ENCODE data around the gene AP2A2.

Gene AP2A2

GRCh38 chr11:933142-933851 is 7.6 kb downstream of the AP2A2 start:
- H3K4me3 ChIP-seq (ENCODE audit: low read length): no peak overlapping the region
- no peak for DNase-seq (ENCODE audit: low read depth)
- no peak for TF ChIP-seq CTCF (conservative IDR thresholded peaks at IDR 0.05; ENCODE audit: low read depth, low read length)

- no peak for TF ChIP-seq CTCF (conservative IDR thresholded peaks at IDR 0.05; ENCODE audit: low read depth, low read length)
- H3K4me3 ChIP-seq (ENCODE audit: low read length): no peak overlapping the region
- no peak for DNase-seq (ENCODE audit: low read depth)
Measured at GRCh38 chr11:933936-934335, 8.3 kb downstream of the AP2A2 start.

- DNase-seq (ENCODE audit: low read depth): no peak
- no peak for TF ChIP-seq CTCF (conservative IDR thresholded peaks at IDR 0.05; ENCODE audit: low read depth, low read length)
- no peak overlapping the region for H3K4me3 ChIP-seq (ENCODE audit: low read length)
Measured at GRCh38 chr11:934527-934926, 8.9 kb downstream of the AP2A2 start.

GRCh38 chr11:936199-936598 is 10.5 kb downstream of the AP2A2 start:
- H3K4me3 ChIP-seq (ENCODE audit: low read length): no peak overlapping the region
- no peak for TF ChIP-seq CTCF (conservative IDR thresholded peaks at IDR 0.05; ENCODE audit: low read depth, low read length)
- no peak for DNase-seq (ENCODE audit: low read depth)

GRCh38 chr11:937841-938261 is 12.2 kb downstream of the AP2A2 start:
- DNase-seq (ENCODE audit: low read depth): no peak
- no peak for TF ChIP-seq CTCF (conservative IDR thresholded peaks at IDR 0.05; ENCODE audit: low read depth, low read length)
- H3K4me3 ChIP-seq (ENCODE audit: low read length): no peak overlapping the region

GRCh38 chr11:940496-941135 is 14.9 kb downstream of the AP2A2 start:
- no peak for TF ChIP-seq CTCF (conservative IDR thresholded peaks at IDR 0.05; ENCODE audit: low read depth, low read length)
- no peak overlapping the region for H3K4me3 ChIP-seq (ENCODE audit: low read length)
- DNase-seq (ENCODE audit: low read depth): no peak

- no peak for TF ChIP-seq CTCF (conservative IDR thresholded peaks at IDR 0.05; ENCODE audit: low read depth, low read length)
- no peak for DNase-seq (ENCODE audit: low read depth)
- no peak overlapping the region for H3K4me3 ChIP-seq (ENCODE audit: low read length)
Measured at GRCh38 chr11:942823-943222, 17.2 kb downstream of the AP2A2 start.

Measured in retinal pigment epithelial cell (primary cell).